T-cell (primary cell): ENCODE data around the gene GPR143. TPM values are rescaled to one million over a fixed set of nuclear protein-coding genes. Genes with fewer than 3 reads are reported as not detected.

Experiments used
- ATAC-seq, 4 experiments: fragments of 200-7000 bp in 3 of 4; fragments of 150-1000 bp in 1 of 4; cut with Tn5 transposase; replicated peaks in 1 of 4; 1 replicate in 3 of 4; 2 replicates in 1 of 4; pipeline ENCODE4 v1.10.0; 2021; ENCODE audit warnings: moderate library complexity in 3 of 4, mild to moderate bottlenecking in 2 of 4, moderate number of reproducible peaks in 1 of 4
- CTCF ChIA-PET, 2 donors: fragments of 300-600 bp; sonication (Branson Sonifier 250); formaldehyde crosslinking; loops; one replicate each; lab custom pipeline; 2022; ENCODE audit warnings: antibody characterized with exemption in 2 of 2; lab: Charles Lee
- POLR2A ChIA-PET, 2 donors: fragments of 300-600 bp; sonication (Branson Sonifier 250); formaldehyde crosslinking; loops; one replicate each; lab custom pipeline; 2022; ENCODE audit warnings: antibody characterized with exemption in 2 of 2; lab: Charles Lee
- DNase-seq, 35 experiments: peaks; one replicate each; pipeline versions ENCODE4 v3.0.0 to v3.0.0-alpha.2; 2013 to 2023
- H3K27ac ChIP-seq: one replicate; pipeline ENCODE4 v1.5.1; 2013; ENCODE audit warnings: low read length
- H3K27me3 ChIP-seq, 2 experiments: replicated peaks in 1 of 2; 1 replicate in 1 of 2; 2 replicates in 1 of 2; pipeline versions ENCODE4 v1.6.1 to v1.7.0; 2013; ENCODE audit warnings: low read length in 1 of 2, mixed read lengths in 1 of 2; ENCODE audit not compliant: control insufficient read depth in 2 of 2, insufficient read depth in 2 of 2; ENCODE audit errors: extremely low read depth in 1 of 2
- H3K36me3 ChIP-seq, 2 donors: 1 replicate in 1 of 2; 2 replicates in 1 of 2; pipeline versions ENCODE4 v1.6.1 to v1.7.0; 2013; ENCODE audit warnings: low read length in 1 of 2; ENCODE audit not compliant: control insufficient read depth in 2 of 2, insufficient read depth in 1 of 2; ENCODE audit errors: extremely low read depth in 1 of 2
- H3K4me1 ChIP-seq, 2 experiments: 1 replicate in 1 of 2; 2 replicates in 1 of 2; pipeline versions ENCODE4 v1.6.1 to v1.7.0; 2013; ENCODE audit warnings: low read length in 2 of 2, mixed read lengths in 1 of 2; ENCODE audit not compliant: insufficient read depth in 2 of 2, control insufficient read depth in 1 of 2; ENCODE audit errors: extremely low read depth in 1 of 2
- H3K4me3 ChIP-seq, 2 donors: 1 replicate in 1 of 2; 2 replicates in 1 of 2; pipeline versions ENCODE4 v1.5.1 to v1.7.0; 2013; ENCODE audit warnings: mild to moderate bottlenecking in 2 of 2, low read length in 1 of 2, moderate library complexity in 1 of 2; ENCODE audit not compliant: control insufficient read depth in 1 of 2; ENCODE audit errors: extremely low read depth in 1 of 2
- H3K9me3 ChIP-seq: 2 replicates; pipeline ENCODE4 v1.7.0; 2013
- H3K27ac Mint-ChIP-seq, 2 donors: one replicate each; pipeline ENCODE4 v1.8.0; 2020 to 2021; ENCODE audit warnings: mild to moderate bottlenecking in 2 of 2, mixed read lengths in 2 of 2
- H3K27me3 Mint-ChIP-seq, 2 donors: one replicate each; pipeline ENCODE4 v1.8.0; 2021 to 2022; ENCODE audit warnings: mixed read lengths in 2 of 2
- H3K36me3 Mint-ChIP-seq: one replicate; pipeline ENCODE4 v1.8.0; 2021; ENCODE audit warnings: mixed read lengths
- H3K4me1 Mint-ChIP-seq, 3 donors: one replicate each; pipeline ENCODE4 v1.8.0; 2020 to 2022; ENCODE audit warnings: mixed read lengths in 3 of 3, mild to moderate bottlenecking in 1 of 3
- H3K4me3 Mint-ChIP-seq, 3 donors: one replicate each; pipeline ENCODE4 v1.8.0; 2020 to 2022; ENCODE audit warnings: mild to moderate bottlenecking in 3 of 3, mixed read lengths in 3 of 3, moderate library complexity in 3 of 3
- H3K9me3 Mint-ChIP-seq, 3 donors: one replicate each; pipeline ENCODE4 v1.8.0; 2020 to 2022; ENCODE audit warnings: mixed read lengths in 3 of 3
- WGBS: methylation state at CpG from one replicate; pipeline ENCODE4 v1.1.5; 2013; ENCODE audit warnings: missing lambda C conversion rate; ENCODE audit not compliant: insufficient coverage; 5-methylcytosine and 5-hydroxymethylcytosine counted together
- total RNA-seq, 35 experiments: library from RNA in 6 of 35; stranded (reverse) in 6 of 35; fragments of 120-200 nt in 1 of 35; gene quantifications; one replicate each; pipeline versions ENCODE4 v1.2.1 to v1.2.4 and lab custom pipeline; 2013 to 2026

GPR143 gene
- total RNA-seq, 5 donors from 2014 or later (not counting 1 experiment from before 2014, with no cell fraction given), result not detected

DNA sequence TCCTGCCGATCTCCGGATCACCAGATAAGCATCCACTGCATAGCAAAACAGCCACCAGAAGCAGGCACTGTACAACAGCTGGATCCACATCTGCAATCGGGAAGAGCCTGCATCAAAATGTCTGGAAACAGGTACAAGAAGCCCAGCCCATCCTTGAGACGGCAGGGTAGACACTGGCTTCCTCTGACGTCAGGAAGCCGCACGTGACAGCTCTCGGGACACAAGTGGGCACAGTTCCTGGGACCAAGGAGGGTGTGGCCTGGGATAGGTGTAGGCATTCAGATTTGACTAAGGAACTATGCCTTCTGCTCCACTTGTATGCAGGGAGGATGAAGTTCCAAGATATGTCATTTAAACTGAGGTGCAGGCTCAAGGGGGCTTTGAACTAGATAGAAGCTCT, 6.3 kb downstream of the GPR143 start:
- DNase-seq (no peak), ATAC-seq (no peak)
- Mint-ChIP-seq H3K4me1 (no peaks in the 10 kb centered on the region), H3K9me3 (peaks cover 0 to 5% (median 3%) of the 10 kb centered on the region in 3 donors), H3K4me3 (no peak overlapping the region), H3K27ac (no peak overlapping the region), H3K36me3 (no peaks in the 10 kb centered on the region), H3K27me3 (peaks cover 9 to 10% of the 10 kb centered on the region in 2 donors)
- H3K4me3 ChIP-seq, result no peak overlapping the region
- no peaks in the 10 kb centered on the region for H3K9me3 ChIP-seq
- WGBS, result 87% methylated on average over 3 of the region's 8 CpGs
- peaks cover 0 to 6% of the 10 kb centered on the region in 2 experiments for H3K27me3 ChIP-seq
- no peaks in the 10 kb centered on the region for H3K36me3 ChIP-seq
- POLR2A ChIA-PET, result no interaction called here
- H3K27ac ChIP-seq, result no peak overlapping the region
- no peaks in the 10 kb centered on the region for H3K4me1 ChIP-seq
- CTCF ChIA-PET, result no interaction called here

- POLR2A ChIA-PET, result no interaction called here
- DNase-seq, result no peak
- WGBS, result no CpG with 5 or more reads among the region's 4 CpGs
- Mint-ChIP-seq H3K4me3 (no peak overlapping the region), H3K9me3 (peaks cover 0 to 5% (median 3%) of the 10 kb centered on the region in 3 donors), H3K4me1 (no peaks in the 10 kb centered on the region), H3K27me3 (peaks cover 2 to 4% of the 10 kb centered on the region in 2 donors), H3K27ac (no peak overlapping the region), H3K36me3 (no peaks in the 10 kb centered on the region)
- ATAC-seq, result no peak
- no peaks in the 10 kb centered on the region for H3K36me3 ChIP-seq
- peaks cover 0 to 4% of the 10 kb centered on the region in 2 experiments for H3K27me3 ChIP-seq
- H3K4me1 ChIP-seq, result no peaks in the 10 kb centered on the region
- H3K9me3 ChIP-seq, result no peaks in the 10 kb centered on the region
- no peak overlapping the region for H3K27ac ChIP-seq
- CTCF ChIA-PET, result no interaction called here
- no peak overlapping the region for H3K4me3 ChIP-seq
These were observed 7.5 kb downstream of the GPR143 start for GRCh38 chrX:9758021-9758638.

DNA sequence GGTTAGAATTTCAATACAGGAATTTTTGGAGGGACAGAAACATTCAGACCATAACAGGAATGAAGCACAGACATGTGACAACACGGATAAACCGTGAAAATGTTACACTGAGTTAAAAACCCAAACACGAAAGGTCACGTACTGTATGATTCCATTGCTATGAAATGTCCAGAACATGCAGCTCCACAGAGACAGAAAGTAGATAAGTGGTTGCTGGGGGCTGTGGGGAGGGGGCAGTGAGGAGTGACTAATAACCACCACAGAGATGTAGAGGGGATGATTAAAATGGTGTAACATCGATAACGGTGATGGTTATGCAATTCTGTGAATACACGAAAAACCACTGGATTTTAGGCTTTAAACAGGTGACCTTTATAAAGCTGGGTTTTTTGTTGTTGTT, 8.3 kb downstream of the GPR143 start:
- H3K27me3 ChIP-seq, result no peaks in the 10 kb centered on the region
- Mint-ChIP-seq H3K4me1 (no peaks in the 10 kb centered on the region), H3K9me3 (peaks cover 0 to 5% (median 3%) of the 10 kb centered on the region in 3 donors), H3K36me3 (no peaks in the 10 kb centered on the region), H3K27ac (no peak overlapping the region), H3K4me3 (no peak overlapping the region), H3K27me3 (peaks cover 2 to 7% of the 10 kb centered on the region in 2 donors)
- WGBS, result no CpG with 5 or more reads among the region's 7 CpGs
- H3K4me3 ChIP-seq, result no peak overlapping the region
- ChIA-PET POLR2A (no interaction called here), CTCF (no interaction called here)
- no peaks in the 10 kb centered on the region for H3K9me3 ChIP-seq
- H3K27ac ChIP-seq, result no peak overlapping the region
- H3K4me1 ChIP-seq, result no peaks in the 10 kb centered on the region
- no peaks in the 10 kb centered on the region for H3K36me3 ChIP-seq
- no peak for ATAC-seq
- DNase-seq, result no peak

GRCh38 chrX:9749146-9749692, 16.4 kb downstream of the GPR143 start:
- Mint-ChIP-seq H3K9me3 (peaks cover 3 to 10% (median 5%) of the 10 kb centered on the region in 3 donors), H3K27me3 (peaks cover 0 to 13% of the 10 kb centered on the region in 2 donors), H3K4me3 (no peak overlapping the region), H3K4me1 (peaks cover 14 to 20% (median 16%) of the 10 kb centered on the region in 3 donors), H3K27ac (no peak overlapping the region), H3K36me3 (peaks cover 3% of the 10 kb centered on the region)
- peaks cover 0 to 7% of the 10 kb centered on the region in 2 experiments for H3K4me1 ChIP-seq
- ATAC-seq, result no peak
- H3K9me3 ChIP-seq, result no peaks in the 10 kb centered on the region
- POLR2A ChIA-PET, result no interaction called here
- WGBS, result no CpG with 5 or more reads among the region's 11 CpGs
- CTCF ChIA-PET, result no interaction called here
- H3K27me3 ChIP-seq, result peaks cover 0 to 3% of the 10 kb centered on the region in 2 experiments
- H3K36me3 ChIP-seq, result no peaks in the 10 kb centered on the region
- H3K27ac ChIP-seq, result no peak overlapping the region
- DNase-seq, result no peak
- H3K4me3 ChIP-seq, result no peak overlapping the region

DNA sequence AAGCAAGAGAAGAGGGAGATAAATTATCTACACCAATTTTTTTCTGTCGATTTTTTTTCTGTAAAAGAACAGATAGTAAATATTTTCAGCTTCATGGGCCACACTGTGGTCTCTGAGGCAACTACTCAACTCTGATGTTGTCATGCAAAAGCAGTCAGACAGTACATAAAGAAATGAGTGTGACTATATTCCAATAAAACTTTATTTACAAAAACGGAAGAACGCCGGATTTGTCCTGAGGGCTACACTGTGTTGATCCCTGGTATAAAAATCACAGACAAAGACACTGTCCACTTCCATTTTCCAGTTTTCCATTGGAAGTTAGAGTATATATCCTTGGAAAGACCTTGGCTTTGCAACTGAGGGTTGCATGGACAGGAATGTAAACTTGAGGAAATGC, 18.0 kb downstream of the GPR143 start:
- Mint-ChIP-seq H3K27ac (no peak overlapping the region), H3K36me3 (peaks cover 7% of the 10 kb centered on the region), H3K4me1 (peaks cover 14 to 20% (median 16%) of the 10 kb centered on the region in 3 donors), H3K4me3 (no peak overlapping the region), H3K27me3 (peaks cover 0 to 16% of the 10 kb centered on the region in 2 donors), H3K9me3 (peaks cover 5 to 10% (median 7%) of the 10 kb centered on the region in 3 donors)
- Histone ChIP-seq H3K36me3 (no peaks in the 10 kb centered on the region), H3K9me3 (no peaks in the 10 kb centered on the region), H3K4me3 (no peak overlapping the region), H3K27me3 (peaks cover 0 to 3% of the 10 kb centered on the region in 2 experiments), H3K4me1 (peaks cover 0 to 7% of the 10 kb centered on the region in 2 experiments), H3K27ac (no peak overlapping the region)
- POLR2A ChIA-PET, result no interaction called here
- CTCF ChIA-PET, result no interaction called here
- no CpG with 5 or more reads among the region's 4 CpGs for whole genome bisulfite sequencing
- no peak for ATAC-seq
- no peak for DNase-seq

DNA sequence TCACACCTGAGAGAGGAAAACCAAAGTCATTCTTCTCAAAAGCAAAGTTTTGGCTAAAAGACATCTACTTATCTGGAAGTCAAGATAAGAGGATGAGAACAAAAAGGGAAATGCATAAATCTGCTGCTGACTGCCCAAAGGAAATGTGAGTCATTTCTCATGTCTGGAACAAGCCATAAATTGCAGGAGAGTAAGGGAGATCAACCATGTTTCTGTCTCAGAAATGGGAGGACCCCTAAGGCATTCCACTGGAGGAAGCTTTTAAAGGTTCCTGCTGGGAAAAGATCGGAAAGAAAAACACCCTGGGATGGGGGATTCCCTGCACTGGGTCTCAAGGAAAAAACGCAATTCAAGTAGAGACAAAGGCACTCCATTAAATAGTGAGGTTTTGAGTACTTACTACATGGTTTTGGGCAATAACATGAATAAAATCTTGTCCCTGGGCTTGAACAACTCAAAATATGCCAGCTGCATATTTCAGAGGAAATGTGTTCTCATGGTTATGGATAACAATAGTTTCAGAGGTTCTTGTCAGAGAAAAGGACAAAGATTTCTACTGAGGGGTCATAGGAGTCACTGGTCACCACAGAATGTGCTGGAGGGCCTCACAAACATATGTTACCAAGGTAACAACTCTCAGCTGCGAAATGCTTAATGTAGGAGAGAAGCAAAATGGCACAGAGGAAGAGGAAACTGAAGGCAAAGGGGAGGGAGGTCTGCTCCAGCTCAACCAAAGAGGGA, 19.3 kb downstream of the GPR143 start:
- ATAC-seq, result no peak
- no peak overlapping the region for H3K4me3 Mint-ChIP-seq
- Histone ChIP-seq H3K4me3 (no peak overlapping the region), H3K4me1 (peaks cover 0 to 7% of the 10 kb centered on the region in 2 experiments), H3K27me3 (peaks cover 0 to 3% of the 10 kb centered on the region in 2 experiments), H3K27ac (no peak overlapping the region), H3K9me3 (no peaks in the 10 kb centered on the region), H3K36me3 (no peaks in the 10 kb centered on the region)
- peaks cover 14 to 20% (median 16%) of the 10 kb centered on the region in 3 donors for H3K4me1 Mint-ChIP-seq
- H3K27ac Mint-ChIP-seq, result no peak overlapping the region
- POLR2A ChIA-PET, result interaction anchor here in 1 of 2 donors (0.7 kb wide), 1 partner anchor 185 kb away, joined by 11 read pairs; no protein-coding TSS in a partner anchor
- DNase-seq, result no peak
- H3K36me3 Mint-ChIP-seq, result peaks cover 7% of the 10 kb centered on the region
- WGBS, result no CpG with 5 or more reads among the region's 3 CpGs
- H3K9me3 Mint-ChIP-seq, result peaks cover 5 to 10% (median 7%) of the 10 kb centered on the region in 3 donors
- H3K27me3 Mint-ChIP-seq, result peaks cover 0 to 13% of the 10 kb centered on the region in 2 donors
- CTCF ChIA-PET, result interaction anchor here in 1 of 2 donors (0.6 kb wide), 1 partner anchor 9 kb away, joined by 3 read pairs; no protein-coding TSS in a partner anchor
